Activated CD4-positive, alpha-beta T cell treated with anti-CD3 and anti-CD28 coated beads, Interleukin-2, amount 10 ng/mL, durations not matched to agents 7 days and 5 days (primary cell): ENCODE results near the gene EP400. TPM values are rescaled to one million over a fixed set of nuclear protein-coding genes. Genes with fewer than 3 reads are reported as not detected.

ENCODE experiments used
- CTCF ChIA-PET: fragments of 350-600 bp; sonication (Branson Sonifier 250); formaldehyde crosslinking; loops from one replicate; lab custom pipeline; 2021; ENCODE audit warnings: antibody characterized with exemption; lab: Charles Lee
- POLR2A ChIA-PET: fragments of 350-600 bp; sonication (Branson Sonifier 250); formaldehyde crosslinking; loops from one replicate; lab custom pipeline; 2021; ENCODE audit warnings: antibody characterized with exemption; lab: Charles Lee
- DNase-seq: peaks from one replicate; pipeline ENCODE4 v3.0.0-alpha.2; 2020
- H3K27ac Mint-ChIP-seq: one replicate; pipeline ENCODE4 v1.8.0; 2021; ENCODE audit warnings: mild to moderate bottlenecking, moderate library complexity, mixed read lengths
- H3K27me3 Mint-ChIP-seq: one replicate; pipeline ENCODE4 v1.8.0; 2021; ENCODE audit warnings: mixed read lengths
- H3K36me3 Mint-ChIP-seq: one replicate; pipeline ENCODE4 v1.8.0; 2021; ENCODE audit warnings: low read depth, mixed read lengths
- H3K4me1 Mint-ChIP-seq: one replicate; pipeline ENCODE4 v1.8.0; 2021; ENCODE audit warnings: mixed read lengths
- H3K4me3 Mint-ChIP-seq: one replicate; pipeline ENCODE4 v1.8.0; 2021; ENCODE audit warnings: mild to moderate bottlenecking, moderate library complexity, mixed read lengths
- H3K9me3 Mint-ChIP-seq: one replicate; pipeline ENCODE4 v1.8.0; 2021; ENCODE audit warnings: mixed read lengths
- total RNA-seq, 2 experiments: library from RNA; stranded (reverse); gene quantifications; one replicate each; pipeline ENCODE4 v1.2.3, GENCODE V29; 2021

Gene EP400
- total RNA-seq, 2 experiments from 2014 or later, result 53.9 to 57.0 TPM

- no peak overlapping the region for H3K4me3 Mint-ChIP-seq
- H3K27me3 Mint-ChIP-seq, result no peaks in the 10 kb centered on the region
- POLR2A ChIA-PET, result no interaction called here
- no peaks in the 10 kb centered on the region for H3K36me3 Mint-ChIP-seq
- H3K27ac Mint-ChIP-seq, result no peak overlapping the region
- CTCF ChIA-PET, result interaction anchor here (0.6 kb wide), 1 partner anchor 69 kb away, joined by 4 read pairs; no protein-coding TSS in a partner anchor
- DNase-seq, result no peak
- no peaks in the 10 kb centered on the region for H3K9me3 Mint-ChIP-seq
- no peaks in the 10 kb centered on the region for H3K4me1 Mint-ChIP-seq
These were observed 167.8 kb downstream of the EP400 start for GRCh38 chr12:132117558-132117875.

- H3K4me3 Mint-ChIP-seq, result no peak overlapping the region
- H3K4me1 Mint-ChIP-seq, result no peaks in the 10 kb centered on the region
- no peaks in the 10 kb centered on the region for H3K36me3 Mint-ChIP-seq
- H3K9me3 Mint-ChIP-seq, result no peaks in the 10 kb centered on the region
- no peaks in the 10 kb centered on the region for H3K27me3 Mint-ChIP-seq
- ChIA-PET CTCF (interaction anchor here (1.1 kb wide), 1 partner anchor 12 kb away, joined by 3 read pairs; no protein-coding TSS in a partner anchor), POLR2A (no interaction called here)
- DNase-seq, result no peak
- H3K27ac Mint-ChIP-seq, result no peak overlapping the region
These were observed 169.1 kb downstream of the EP400 start for GRCh38 chr12:132118876-132119275.

GRCh38 chr12:132121283-132121682, 171.5 kb downstream of the EP400 start:
- CTCF ChIA-PET, result no interaction called here
- no peak overlapping the region for H3K27ac Mint-ChIP-seq
- no peaks in the 10 kb centered on the region for H3K4me1 Mint-ChIP-seq
- H3K27me3 Mint-ChIP-seq, result no peaks in the 10 kb centered on the region
- peaks cover 6% of the 10 kb centered on the region for H3K36me3 Mint-ChIP-seq
- H3K4me3 Mint-ChIP-seq, result no peak overlapping the region
- DNase-seq, result no peak
- no peaks in the 10 kb centered on the region for H3K9me3 Mint-ChIP-seq
- POLR2A ChIA-PET, result no interaction called here

GRCh38 chr12:132123970-132124765, 174.4 kb downstream of the EP400 start:
- Mint-ChIP-seq H3K4me3 (no peak overlapping the region), H3K36me3 (peaks cover 20% of the 10 kb centered on the region), H3K27me3 (no peaks in the 10 kb centered on the region), H3K27ac (no peak overlapping the region), H3K4me1 (no peaks in the 10 kb centered on the region), H3K9me3 (peaks cover 5% of the 10 kb centered on the region)
- DNase-seq, result no peak
- POLR2A ChIA-PET, result no interaction called here
- CTCF ChIA-PET, result no interaction called here

- Mint-ChIP-seq H3K4me1 (no peaks in the 10 kb centered on the region), H3K27me3 (no peaks in the 10 kb centered on the region), H3K4me3 (no peak overlapping the region), H3K27ac (no peak overlapping the region), H3K9me3 (peaks cover 5% of the 10 kb centered on the region), H3K36me3 (peaks cover 20% of the 10 kb centered on the region)
- DNase-seq, result no peak
- ChIA-PET POLR2A (no interaction called here), CTCF (no interaction called here)
These were observed 175.2 kb downstream of the EP400 start for GRCh38 chr12:132124766-132125425.

- no peaks in the 10 kb centered on the region for H3K4me1 Mint-ChIP-seq
- no peak overlapping the region for H3K27ac Mint-ChIP-seq
- H3K9me3 Mint-ChIP-seq, result peaks cover 5% of the 10 kb centered on the region
- peaks cover 20% of the 10 kb centered on the region for H3K36me3 Mint-ChIP-seq
- POLR2A ChIA-PET, result no interaction called here
- DNase-seq, result no peak
- H3K4me3 Mint-ChIP-seq, result no peak overlapping the region
- H3K27me3 Mint-ChIP-seq, result no peaks in the 10 kb centered on the region
- CTCF ChIA-PET, result interaction anchor here (1.6 kb wide), 1 partner anchor 15 kb away, joined by 6 read pairs; no protein-coding TSS in a partner anchor
These were observed 176.0 kb downstream of the EP400 start for GRCh38 chr12:132125736-132126135.

GRCh38 chr12:132127041-132127440, 177.3 kb downstream of the EP400 start:
- ChIA-PET POLR2A (no interaction called here), CTCF (interaction anchor here (0.6 to 1.6 kb wide), 2 partner anchors 13 to 732 kb away, joined by 3 to 6 read pairs; no protein-coding TSS in a partner anchor)
- H3K4me3 Mint-ChIP-seq, result no peak overlapping the region
- H3K9me3 Mint-ChIP-seq, result peaks cover 5% of the 10 kb centered on the region
- no peak overlapping the region for H3K27ac Mint-ChIP-seq
- no peaks in the 10 kb centered on the region for H3K4me1 Mint-ChIP-seq
- H3K27me3 Mint-ChIP-seq, result no peaks in the 10 kb centered on the region
- H3K36me3 Mint-ChIP-seq, result peaks cover 20% of the 10 kb centered on the region
- no peak for DNase-seq

- DNase-seq, result no peak
- Mint-ChIP-seq H3K4me3 (no peak overlapping the region), H3K36me3 (peaks cover 20% of the 10 kb centered on the region), H3K4me1 (no peaks in the 10 kb centered on the region), H3K27me3 (no peaks in the 10 kb centered on the region), H3K27ac (no peak overlapping the region), H3K9me3 (peaks cover 5% of the 10 kb centered on the region)
- CTCF ChIA-PET, result interaction anchor here (2.0 kb wide), 1 partner anchor 11 kb away, joined by 5 read pairs; no protein-coding TSS in a partner anchor
- POLR2A ChIA-PET, result no interaction called here
These were observed 179.3 kb downstream of the EP400 start for GRCh38 chr12:132129007-132129406.

- no peak overlapping the region for H3K27ac Mint-ChIP-seq
- peaks cover 20% of the 10 kb centered on the region for H3K36me3 Mint-ChIP-seq
- H3K4me1 Mint-ChIP-seq, result no peaks in the 10 kb centered on the region
- POLR2A ChIA-PET, result no interaction called here
- H3K27me3 Mint-ChIP-seq, result no peaks in the 10 kb centered on the region
- H3K4me3 Mint-ChIP-seq, result no peak overlapping the region
- DNase-seq, result no peak
- CTCF ChIA-PET, result interaction anchor here (2.3 kb wide), 1 partner anchor 12 kb away, joined by 7 read pairs; no protein-coding TSS in a partner anchor
- H3K9me3 Mint-ChIP-seq, result peaks cover 5% of the 10 kb centered on the region
These were observed 180.9 kb downstream of the EP400 start for GRCh38 chr12:132130690-132131089.

Other genes starting within 250 kb of the EP400 start
- gene SFSWAP, start 238.9 kb upstream of the EP400 start, total RNA-seq, result 10 to 100 TPM; 51.4 to 59.0 TPM
- gene MMP17, start 121.5 kb upstream of the EP400 start, total RNA-seq, result under 1 TPM in 1 of 2 experiments, not detected in 1; 0.10 TPM
- 10 to 100 TPM; 28.1 to 36.1 TPM for gene ULK1, start 55.3 kb upstream of the EP400 start, total RNA-seq
- 10 to 100 TPM; 34.4 to 45.7 TPM for gene PUS1, start 20.7 kb upstream of the EP400 start, total RNA-seq
- gene DDX51, start 194.4 kb downstream of the EP400 start, total RNA-seq, result 10 to 100 TPM; 25.2 to 27.5 TPM
- 10 to 100 TPM; 28.9 to 32.4 TPM for gene NOC4L, start 194.5 kb downstream of the EP400 start, total RNA-seq